A549 (cell line): ENCODE results near the gene CDHR5.

ENCODE experiments used
- BHLHE40 ChIP-seq: IDR thresholded peaks from 2 replicates; pipeline ENCODE4 v1.6.1; 2012; ENCODE audit warnings: low read depth, low read length, inconsistent platforms
- EHMT2 ChIP-seq: fragments of 200-600 bp; sonication (generic); IDR thresholded peaks from 2 replicates; pipeline ENCODE4 v1.6.1; 2016; ENCODE audit warnings: antibody characterized with exemption, low read depth, mild to moderate bottlenecking, moderate library complexity
- EP300 ChIP-seq, 2 experiments: fragments of >200 bp; sonication (Bioruptor Twin); formaldehyde crosslinking; IDR thresholded peaks; 2 replicates in 1 of 2; 3 replicates in 1 of 2; pipeline ENCODE4 v1.6.1; 2016 to 2017
- HDAC2 ChIP-seq: fragments of 200-600 bp; sonication (generic); IDR thresholded peaks from 2 replicates; pipeline ENCODE4 v1.6.1; 2016
- KDM1A ChIP-seq: fragments of 200-600 bp; sonication (generic); IDR thresholded peaks from 2 replicates; pipeline ENCODE4 v1.6.1; 2016; ENCODE audit warnings: low read depth, mild to moderate bottlenecking
- MYC ChIP-seq: IDR thresholded peaks from 2 replicates; pipeline ENCODE4 v1.6.1; 2012; ENCODE audit warnings: mild to moderate bottlenecking, inconsistent platforms, low read length, improper control_type of control experiment, borderline replicate concordance
- PBX3 ChIP-seq: IDR thresholded peaks from 2 replicates; pipeline ENCODE4 v1.6.1; 2012
- POLR2A ChIP-seq: IDR thresholded peaks from 2 replicates; pipeline ENCODE4 v1.6.1; 2012; ENCODE audit warnings: mild to moderate bottlenecking, low read length
- RAD21 ChIP-seq, 2 experiments: fragments of >200 bp in 1 of 2; sonication (Bioruptor Twin) in 1 of 2; formaldehyde crosslinking in 1 of 2; IDR thresholded peaks in 1 of 2; conservative IDR thresholded peaks in 1 of 2; 2 replicates in 1 of 2; 3 replicates in 1 of 2; pipeline ENCODE4 v1.6.1; 2012 to 2018; ENCODE audit warnings: inconsistent platforms in 1 of 2
- RARB ChIP-seq: fragments of 250-450 bp; sonication (Bioruptor Pico); IDR thresholded peaks from 2 replicates; pipeline ENCODE4 v1.8.0; 2021; ENCODE audit warnings: mild to moderate bottlenecking, moderate library complexity
- TF ChIP-seq, protein P1 (sequence below): fragments of >200 bp; sonication (Bioruptor Twin); formaldehyde crosslinking; IDR thresholded peaks from 3 replicates; pipeline ENCODE4 v1.5.1; 2016
- TF ChIP-seq, protein P2 (sequence below): IDR thresholded peaks from 2 replicates; pipeline ENCODE4 v1.6.1; 2012

GRCh38 chr11:593347-593746 is 31.4 kb downstream of the CDHR5 start:
- no peak for TF ChIP-seq BHLHE40
- TF ChIP-seq, protein P1, sequence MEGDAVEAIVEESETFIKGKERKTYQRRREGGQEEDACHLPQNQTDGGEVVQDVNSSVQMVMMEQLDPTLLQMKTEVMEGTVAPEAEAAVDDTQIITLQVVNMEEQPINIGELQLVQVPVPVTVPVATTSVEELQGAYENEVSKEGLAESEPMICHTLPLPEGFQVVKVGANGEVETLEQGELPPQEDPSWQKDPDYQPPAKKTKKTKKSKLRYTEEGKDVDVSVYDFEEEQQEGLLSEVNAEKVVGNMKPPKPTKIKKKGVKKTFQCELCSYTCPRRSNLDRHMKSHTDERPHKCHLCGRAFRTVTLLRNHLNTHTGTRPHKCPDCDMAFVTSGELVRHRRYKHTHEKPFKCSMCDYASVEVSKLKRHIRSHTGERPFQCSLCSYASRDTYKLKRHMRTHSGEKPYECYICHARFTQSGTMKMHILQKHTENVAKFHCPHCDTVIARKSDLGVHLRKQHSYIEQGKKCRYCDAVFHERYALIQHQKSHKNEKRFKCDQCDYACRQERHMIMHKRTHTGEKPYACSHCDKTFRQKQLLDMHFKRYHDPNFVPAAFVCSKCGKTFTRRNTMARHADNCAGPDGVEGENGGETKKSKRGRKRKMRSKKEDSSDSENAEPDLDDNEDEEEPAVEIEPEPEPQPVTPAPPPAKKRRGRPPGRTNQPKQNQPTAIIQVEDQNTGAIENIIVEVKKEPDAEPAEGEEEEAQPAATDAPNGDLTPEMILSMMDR: no peak
- TF ChIP-seq MYC: no peak
- TF ChIP-seq POLR2A: no peak
- TF ChIP-seq PBX3: no peak
- no peak for TF ChIP-seq KDM1A
- no peak for TF ChIP-seq RAD21 (conservative IDR thresholded peaks at IDR 0.05 in 1 of 2, IDR thresholded peaks at IDR 0.05 in 1 of 2)
- TF ChIP-seq HDAC2: no peak
- TF ChIP-seq EP300 (IDR thresholded peaks at IDR 0.05): no peak
- no peak for TF ChIP-seq EHMT2
- TF ChIP-seq, protein P2, sequence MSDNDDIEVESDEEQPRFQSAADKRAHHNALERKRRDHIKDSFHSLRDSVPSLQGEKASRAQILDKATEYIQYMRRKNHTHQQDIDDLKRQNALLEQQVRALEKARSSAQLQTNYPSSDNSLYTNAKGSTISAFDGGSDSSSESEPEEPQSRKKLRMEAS: no peak
- TF ChIP-seq RARB (CRISPR knock-in tag): no peak
